Measurements from ENCODE around the gene THADA.

DNA sequence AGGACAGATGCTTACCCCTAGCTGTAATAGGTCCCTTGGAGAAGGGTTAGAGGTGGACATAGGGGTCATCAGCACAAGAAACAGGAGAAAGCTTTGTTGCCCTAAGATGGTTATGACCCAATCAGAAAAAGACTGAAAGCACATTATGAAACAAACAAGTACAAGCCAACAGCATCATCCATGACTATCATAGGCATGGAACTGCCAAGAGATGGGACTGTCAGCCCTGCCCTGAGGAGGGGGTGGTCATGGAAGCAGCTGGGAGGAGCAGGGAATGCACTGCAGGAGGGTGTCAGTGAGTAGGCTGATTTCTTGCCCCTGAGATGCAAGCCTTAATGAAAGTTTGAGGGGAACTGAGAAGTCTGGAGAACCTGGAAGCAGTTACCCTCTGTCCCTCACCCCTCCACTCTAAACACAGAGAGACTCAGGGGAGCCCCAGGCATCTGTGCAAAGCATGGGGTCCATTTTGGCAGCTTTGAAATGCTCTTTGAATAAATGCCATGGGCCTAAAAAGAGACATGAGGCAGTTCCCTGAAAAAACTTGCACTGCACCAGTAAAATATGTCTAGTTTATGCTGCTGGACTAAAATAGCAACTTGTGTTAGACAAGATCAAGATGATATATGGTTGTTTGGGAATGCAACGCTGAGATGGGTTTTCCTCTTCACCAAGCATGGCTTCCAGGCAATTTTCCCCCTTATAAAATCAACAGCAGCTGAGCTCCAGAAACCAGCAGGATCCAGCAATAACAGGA is 246.8 kb downstream of the THADA start:
- TF ChIP-seq, protein P1, sequence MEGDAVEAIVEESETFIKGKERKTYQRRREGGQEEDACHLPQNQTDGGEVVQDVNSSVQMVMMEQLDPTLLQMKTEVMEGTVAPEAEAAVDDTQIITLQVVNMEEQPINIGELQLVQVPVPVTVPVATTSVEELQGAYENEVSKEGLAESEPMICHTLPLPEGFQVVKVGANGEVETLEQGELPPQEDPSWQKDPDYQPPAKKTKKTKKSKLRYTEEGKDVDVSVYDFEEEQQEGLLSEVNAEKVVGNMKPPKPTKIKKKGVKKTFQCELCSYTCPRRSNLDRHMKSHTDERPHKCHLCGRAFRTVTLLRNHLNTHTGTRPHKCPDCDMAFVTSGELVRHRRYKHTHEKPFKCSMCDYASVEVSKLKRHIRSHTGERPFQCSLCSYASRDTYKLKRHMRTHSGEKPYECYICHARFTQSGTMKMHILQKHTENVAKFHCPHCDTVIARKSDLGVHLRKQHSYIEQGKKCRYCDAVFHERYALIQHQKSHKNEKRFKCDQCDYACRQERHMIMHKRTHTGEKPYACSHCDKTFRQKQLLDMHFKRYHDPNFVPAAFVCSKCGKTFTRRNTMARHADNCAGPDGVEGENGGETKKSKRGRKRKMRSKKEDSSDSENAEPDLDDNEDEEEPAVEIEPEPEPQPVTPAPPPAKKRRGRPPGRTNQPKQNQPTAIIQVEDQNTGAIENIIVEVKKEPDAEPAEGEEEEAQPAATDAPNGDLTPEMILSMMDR (conservative IDR thresholded peaks at IDR 0.05; ENCODE audit: low read length), result no peak
- TF ChIP-seq EZH2phosphoT487 (IDR thresholded peaks at IDR 0.05; ENCODE audit: borderline replicate concordance, low read depth, low read length), result no peak

Data from OCI-LY7 (cell line).